SK-MEL-5 (cell line): ENCODE results near the gene UBQLN2. TPM values are rescaled to one million over a fixed set of nuclear protein-coding genes. Genes with fewer than 3 reads are reported as not detected.
A peak's percentile ranks its signal among the peaks of the same experiment; 100 is the strongest.
"Not testable (repeated sequence)": the region's sequence is repeated elsewhere in the genome, so short reads cannot be mapped to it uniquely, and the experiment has no call there.

Experiments used
- DNase-seq: peaks from one replicate; pipeline ENCODE4 v3.0.0-alpha.2; 2016; ENCODE audit warnings: low read depth, low spot score
- in situ Hi-C: cut with HindIII; loops from 2 replicates; pipeline ENCODE4 v1.10.0; 2016; ENCODE audit warnings: low sequenced_read_pairs, high pct_unique_total_duplicates, low pct_unique_long_range_greater_than_20kb
- polyA plus RNA-seq, 2 experiments: library from polyadenylated mRNA; depleted of rRNA; stranded (reverse); fragments of >200 nt; gene quantifications; 2 replicates each; pipeline ENCODE4 v1.2.3, GENCODE V29; 2015
- total RNA-seq: library from RNA; depleted of rRNA; stranded (reverse); fragments of >200 nt; shearing (Covaris generic); gene quantifications from 2 replicates; pipeline ENCODE4 v1.2.3, GENCODE V29; 2014; rRNA removed

UBQLN2 gene
- total RNA-seq, result 4.8 and 5.3 TPM in 2 replicates
- polyA plus RNA-seq (2015; cell fraction: cytosol; rRNA removed), result 24.4 and 27.8 TPM in 2 replicates
- polyA plus RNA-seq (2015; cell fraction: nucleus; rRNA removed), result 13.9 and 15.9 TPM in 2 replicates

GRCh38 chrX:56563231-56564161 lies at the start of gene UBQLN2:
UBQLN2 (plus strand) TSS chrX:56563627; CDS start chrX:56563874, 247 bp downstream.
- DNase-seq, result peak; percentile 75
- in situ Hi-C loops, result no loop called here

GRCh38 chrX:56519642-56520041 lies 43.8 kb upstream of the UBQLN2 start:
- DNase-seq, result no peak
- in situ Hi-C loops, result no loop called here

- in situ Hi-C loops, DNase-seq: not testable (repeated sequence)
These were observed 33.9 kb upstream of the UBQLN2 start for GRCh38 chrX:56529482-56530007.

- no peak for DNase-seq
- in situ Hi-C loops, result no loop called here
These were observed 33.4 kb upstream of the UBQLN2 start for GRCh38 chrX:56530011-56530410.

GRCh38 chrX:56550667-56551066 lies 12.8 kb upstream of the UBQLN2 start:
- DNase-seq, result no peak
- in situ Hi-C loops, result no loop called here

- no peak for DNase-seq
- in situ Hi-C loops, result no loop called here
These were observed 8.6 kb upstream of the UBQLN2 start for GRCh38 chrX:56554870-56555269.

- DNase-seq, result no peak
- in situ Hi-C loops, result no loop called here
These were observed 6.0 kb upstream of the UBQLN2 start for GRCh38 chrX:56557376-56557929.

- in situ Hi-C loops, result no loop called here
- no peak for DNase-seq
These were observed 898 bp downstream of the UBQLN2 start for GRCh38 chrX:56564164-56564885.

GRCh38 chrX:56564921-56565840 lies 1.8 kb downstream of the UBQLN2 start:
- in situ Hi-C loops, result no loop called here

GRCh38 chrX:56569378-56570057 lies 6.1 kb downstream of the UBQLN2 start:
- in situ Hi-C loops, result no loop called here
- DNase-seq, result no peak

More at GRCh38 chrX:56564921-56565840, 1.8 kb downstream of the UBQLN2 start:
- DNase-seq, result no peak

GRCh38 chrX:56572975-56573374 lies 9.5 kb downstream of the UBQLN2 start:
- no peak for DNase-seq
- in situ Hi-C loops, result no loop called here

- in situ Hi-C loops, result no loop called here
- DNase-seq, result no peak
These were observed 11.4 kb downstream of the UBQLN2 start for GRCh38 chrX:56574861-56575260.

- in situ Hi-C loops, result no loop called here
- no peak for DNase-seq
These were observed 13.3 kb downstream of the UBQLN2 start for GRCh38 chrX:56576721-56577120.

GRCh38 chrX:56588397-56589188 lies 25.2 kb downstream of the UBQLN2 start:
- in situ Hi-C loops, result no loop called here

GRCh38 chrX:56591830-56592229 lies 28.4 kb downstream of the UBQLN2 start:
- in situ Hi-C loops, DNase-seq: not testable (repeated sequence)

More at GRCh38 chrX:56588397-56589188, 25.2 kb downstream of the UBQLN2 start:
- no peak for DNase-seq

GRCh38 chrX:56600141-56600540 lies 36.7 kb downstream of the UBQLN2 start:
- DNase-seq, result no peak
- in situ Hi-C loops, result no loop called here
